ENCODE data around the gene S1PR5. TPM values are rescaled to one million over a fixed set of nuclear protein-coding genes. Genes with fewer than 3 reads are reported as not detected.

S1PR5 gene
- total RNA-seq, 1 experiment from 2014 or later, result 0.57 TPM

GRCh38 chr19:10520652-10521318 lies 3.5 kb upstream of the S1PR5 start:
- Mint-ChIP-seq H3K36me3 (ENCODE audit: insufficient read depth, unreplicated experiment) (peaks cover 4% of the 10 kb centered on the region), H3K27me3 (ENCODE audit: insufficient read depth, unreplicated experiment) (peaks cover 5% of the 10 kb centered on the region), H3K4me1 (ENCODE audit: low read depth, unreplicated experiment) (peaks cover 8% of the 10 kb centered on the region), H3K9me3 (ENCODE audit: unreplicated experiment) (no peaks in the 10 kb centered on the region), H3K27ac (ENCODE audit: unreplicated experiment) (no peak overlapping the region), H3K4me3 (ENCODE audit: unreplicated experiment) (no peak overlapping the region)
- H3K36me3 ChIP-seq (ENCODE audit: control insufficient read depth, insufficient read depth, low read length), result no peaks in the 10 kb centered on the region
- no peaks in the 10 kb centered on the region for H3K27me3 ChIP-seq (replicated peaks; ENCODE audit: control insufficient read depth, insufficient read depth, low read length)
- intact Hi-C loops (cut with micrococcal nuclease; ENCODE audit: unreplicated experiment), result no loop called here
- no peaks in the 10 kb centered on the region for H3K9me3 ChIP-seq
- TF ChIP-seq CTCF (IDR thresholded peaks at IDR 0.05; ENCODE audit: insufficient read depth in 1 of 2, low read depth in 1 of 2, low read length in 1 of 2, severe bottlenecking in 1 of 2, unreplicated experiment in 1 of 2), result no peak
- H3K4me1 ChIP-seq, result peaks cover 7% of the 10 kb centered on the region; the same call in 1 of the 2 replicates
- H3K4me3 ChIP-seq (ENCODE audit: low read depth, low read length), result no peak overlapping the region
- DNase-seq, result no peak
- BruUV-seq (replicated peaks), result no TSS peak
- ChIA-PET CTCF (interaction anchor here (0.6 kb wide), 2 partner anchors 14 to 68 kb away, joined by 3 to 4 read pairs; no protein-coding TSS in a partner anchor), POLR2A (no interaction called here)

- ChIA-PET CTCF (no interaction called here), POLR2A (no interaction called here)
- Mint-ChIP-seq H3K4me3 (ENCODE audit: unreplicated experiment) (peak overlapping the region; percentile 72), H3K4me1 (ENCODE audit: low read depth, unreplicated experiment) (peaks cover 8% of the 10 kb centered on the region), H3K27ac (ENCODE audit: unreplicated experiment) (no peak overlapping the region), H3K36me3 (ENCODE audit: insufficient read depth, unreplicated experiment) (no peaks in the 10 kb centered on the region), H3K27me3 (ENCODE audit: insufficient read depth, unreplicated experiment) (peaks cover 5% of the 10 kb centered on the region), H3K9me3 (ENCODE audit: unreplicated experiment) (no peaks in the 10 kb centered on the region)
- Histone ChIP-seq H3K4me1 (peaks cover 7% of the 10 kb centered on the region; the same call in 1 of the 2 replicates), H3K36me3 (ENCODE audit: control insufficient read depth, insufficient read depth, low read length) (no peaks in the 10 kb centered on the region), H3K4me3 (ENCODE audit: low read depth, low read length) (no peak overlapping the region), H3K27me3 (replicated peaks; ENCODE audit: control insufficient read depth, insufficient read depth, low read length) (no peaks in the 10 kb centered on the region), H3K9me3 (no peaks in the 10 kb centered on the region)
- DNase-seq, result no peak
- no TSS peak for BruUV-seq (replicated peaks)
- no peak for TF ChIP-seq CTCF (IDR thresholded peaks at IDR 0.05; ENCODE audit: insufficient read depth in 1 of 2, low read depth in 1 of 2, low read length in 1 of 2, severe bottlenecking in 1 of 2, unreplicated experiment in 1 of 2)
- intact Hi-C loops (cut with micrococcal nuclease; ENCODE audit: unreplicated experiment), result no loop called here
These were observed 2.2 kb upstream of the S1PR5 start for GRCh38 chr19:10519421-10519820.

- ChIA-PET POLR2A (no interaction called here), CTCF (interaction anchor here (0.7 kb wide), 1 partner anchor 62 kb away, joined by 5 read pairs; no protein-coding TSS in a partner anchor)
- H3K36me3 ChIP-seq (ENCODE audit: control insufficient read depth, insufficient read depth, low read length), result no peaks in the 10 kb centered on the region
- Mint-ChIP-seq H3K36me3 (ENCODE audit: insufficient read depth, unreplicated experiment) (no peaks in the 10 kb centered on the region), H3K27me3 (ENCODE audit: insufficient read depth, unreplicated experiment) (peaks cover 5% of the 10 kb centered on the region), H3K4me1 (ENCODE audit: low read depth, unreplicated experiment) (peaks cover 8% of the 10 kb centered on the region), H3K27ac (ENCODE audit: unreplicated experiment) (no peak overlapping the region), H3K9me3 (ENCODE audit: unreplicated experiment) (no peaks in the 10 kb centered on the region), H3K4me3 (ENCODE audit: unreplicated experiment) (peak overlapping the region; percentile 72)
- no peak overlapping the region; the same call in none of the 2 replicates for H3K4me3 ChIP-seq (ENCODE audit: low read depth, low read length)
- H3K9me3 ChIP-seq, result no peaks in the 10 kb centered on the region
- no peaks in the 10 kb centered on the region for H3K27me3 ChIP-seq (replicated peaks; ENCODE audit: control insufficient read depth, insufficient read depth, low read length)
- intact Hi-C loops (cut with micrococcal nuclease; ENCODE audit: unreplicated experiment), result no loop called here
- DNase-seq, result no peak
- peaks cover 7% of the 10 kb centered on the region; the same call in 1 of the 2 replicates for H3K4me1 ChIP-seq
- no TSS peak for BruUV-seq (replicated peaks)
- TF ChIP-seq CTCF (IDR thresholded peaks at IDR 0.05; ENCODE audit: insufficient read depth in 1 of 2, low read depth in 1 of 2, low read length in 1 of 2, severe bottlenecking in 1 of 2, unreplicated experiment in 1 of 2), result no peak
These were observed 1.5 kb upstream of the S1PR5 start for GRCh38 chr19:10518444-10519361.

All from Caco-2 (cell line).